NAMALWA (cell line): ENCODE data around the gene PRUNE2.
"Not testable (repeated sequence)": the region's sequence is repeated elsewhere in the genome, so short reads cannot be mapped to it uniquely, and the experiment has no call there.

Experiments
- DNase-seq: peaks from one replicate; pipeline ENCODE4 v3.0.0-alpha.2; 2015; ENCODE audit warnings: low spot score

The PRUNE2 gene, protein sequence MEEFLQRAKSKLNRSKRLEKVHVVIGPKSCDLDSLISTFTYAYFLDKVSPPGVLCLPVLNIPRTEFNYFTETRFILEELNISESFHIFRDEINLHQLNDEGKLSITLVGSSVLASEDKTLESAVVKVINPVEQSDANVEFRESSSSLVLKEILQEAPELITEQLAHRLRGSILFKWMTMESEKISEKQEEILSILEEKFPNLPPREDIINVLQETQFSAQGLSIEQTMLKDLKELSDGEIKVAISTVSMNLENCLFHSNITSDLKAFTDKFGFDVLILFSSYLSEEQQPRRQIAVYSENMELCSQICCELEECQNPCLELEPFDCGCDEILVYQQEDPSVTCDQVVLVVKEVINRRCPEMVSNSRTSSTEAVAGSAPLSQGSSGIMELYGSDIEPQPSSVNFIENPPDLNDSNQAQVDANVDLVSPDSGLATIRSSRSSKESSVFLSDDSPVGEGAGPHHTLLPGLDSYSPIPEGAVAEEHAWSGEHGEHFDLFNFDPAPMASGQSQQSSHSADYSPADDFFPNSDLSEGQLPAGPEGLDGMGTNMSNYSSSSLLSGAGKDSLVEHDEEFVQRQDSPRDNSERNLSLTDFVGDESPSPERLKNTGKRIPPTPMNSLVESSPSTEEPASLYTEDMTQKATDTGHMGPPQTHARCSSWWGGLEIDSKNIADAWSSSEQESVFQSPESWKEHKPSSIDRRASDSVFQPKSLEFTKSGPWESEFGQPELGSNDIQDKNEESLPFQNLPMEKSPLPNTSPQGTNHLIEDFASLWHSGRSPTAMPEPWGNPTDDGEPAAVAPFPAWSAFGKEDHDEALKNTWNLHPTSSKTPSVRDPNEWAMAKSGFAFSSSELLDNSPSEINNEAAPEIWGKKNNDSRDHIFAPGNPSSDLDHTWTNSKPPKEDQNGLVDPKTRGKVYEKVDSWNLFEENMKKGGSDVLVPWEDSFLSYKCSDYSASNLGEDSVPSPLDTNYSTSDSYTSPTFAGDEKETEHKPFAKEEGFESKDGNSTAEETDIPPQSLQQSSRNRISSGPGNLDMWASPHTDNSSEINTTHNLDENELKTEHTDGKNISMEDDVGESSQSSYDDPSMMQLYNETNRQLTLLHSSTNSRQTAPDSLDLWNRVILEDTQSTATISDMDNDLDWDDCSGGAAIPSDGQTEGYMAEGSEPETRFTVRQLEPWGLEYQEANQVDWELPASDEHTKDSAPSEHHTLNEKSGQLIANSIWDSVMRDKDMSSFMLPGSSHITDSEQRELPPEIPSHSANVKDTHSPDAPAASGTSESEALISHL (N-terminal part only)

GRCh38 chr9:76905791-76906646, at the start of gene PRUNE2:
PRUNE2 (minus strand) TSS chr9:76906114; CDS start chr9:76905963, 151 bp downstream.
- DNase-seq, result no peak

- DNase-seq, result not testable (repeated sequence)
Measured at GRCh38 chr9:76955406-76955805, 49.5 kb upstream of the PRUNE2 start.

DNA sequence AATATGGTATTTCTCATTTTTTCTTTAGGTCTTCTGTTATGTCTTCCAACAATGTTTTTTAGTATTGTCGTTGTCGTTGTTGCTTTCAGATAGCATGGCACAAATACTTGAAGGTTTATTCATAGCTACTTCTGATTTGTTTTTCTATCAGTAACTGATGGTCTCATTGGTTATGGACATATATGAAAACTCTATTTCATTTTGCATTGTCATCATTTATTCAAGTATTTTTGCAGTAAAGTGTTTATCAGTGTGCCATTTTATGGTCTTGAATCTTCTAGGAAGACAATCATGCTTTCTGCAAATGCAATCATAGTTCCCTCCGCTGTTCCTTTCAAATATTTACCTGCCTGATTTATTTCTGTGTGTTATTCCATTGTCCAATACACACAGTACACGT, 44.0 kb upstream of the PRUNE2 start:
- DNase-seq, result no peak

DNA sequence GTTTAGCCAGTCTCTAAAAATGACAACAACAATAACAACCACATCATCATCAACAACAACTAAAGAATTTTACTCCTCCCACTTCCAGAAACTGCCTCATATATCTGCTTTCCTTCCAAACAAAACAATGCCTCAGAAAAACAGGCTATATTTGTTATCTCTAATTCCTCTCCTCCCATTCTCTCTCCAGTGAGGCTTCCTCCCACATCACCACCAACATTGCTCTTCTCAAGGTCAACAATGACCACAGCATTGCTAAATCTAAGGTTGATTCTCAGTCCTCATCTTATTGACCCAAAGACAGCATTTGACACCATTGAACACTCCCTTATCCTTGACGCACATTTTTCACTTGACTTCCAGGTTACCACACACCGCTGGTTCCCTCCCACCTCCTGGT, 38.1 kb upstream of the PRUNE2 start:
- DNase-seq, result no peak

DNA sequence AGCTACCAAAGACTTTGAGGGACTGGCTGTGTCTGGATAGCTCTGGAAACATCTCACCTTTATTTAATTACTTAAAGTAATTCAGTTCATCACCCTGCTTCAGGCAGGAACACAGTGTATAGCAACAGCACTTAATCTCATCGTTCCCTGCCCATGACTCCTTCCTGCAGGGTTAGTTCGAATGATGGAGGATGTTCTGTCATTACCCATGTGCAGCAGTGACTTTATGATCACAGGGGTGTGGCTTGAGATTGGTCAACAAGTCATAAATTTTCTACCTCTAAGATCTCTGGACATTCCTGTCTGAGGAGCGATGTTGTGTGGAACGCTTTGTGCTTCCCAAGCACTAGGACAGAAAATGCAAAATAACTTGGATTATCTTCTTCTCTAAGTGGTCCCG, 37.1 kb upstream of the PRUNE2 start:
- DNase-seq, result no peak

GRCh38 chr9:76932757-76933156, 26.8 kb upstream of the PRUNE2 start:
- no peak for DNase-seq

DNA sequence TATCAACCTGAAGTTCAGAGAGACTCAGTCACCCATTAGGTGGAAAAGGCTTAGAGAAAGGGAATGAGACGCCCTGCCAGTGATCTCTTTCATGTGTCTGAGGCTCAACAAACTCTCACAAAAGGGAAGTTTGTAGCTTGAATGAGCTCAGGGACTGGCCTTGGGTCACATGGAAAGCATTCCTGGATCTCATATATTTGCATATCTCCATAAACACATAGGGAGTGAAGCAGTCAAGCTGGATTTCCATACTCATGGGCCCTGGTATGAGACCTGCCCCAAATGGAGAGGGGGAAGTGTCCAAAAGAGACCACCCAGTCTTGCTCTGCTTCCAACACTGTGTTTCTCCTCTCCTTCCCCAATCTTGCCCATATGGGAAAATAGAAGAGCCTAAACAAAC, 26.4 kb upstream of the PRUNE2 start:
- no peak for DNase-seq

GRCh38 chr9:76927540-76928240, 21.8 kb upstream of the PRUNE2 start:
- no peak for DNase-seq

GRCh38 chr9:76926846-76927245, 20.9 kb upstream of the PRUNE2 start:
- DNase-seq, result no peak

GRCh38 chr9:76926324-76926741, 20.4 kb upstream of the PRUNE2 start:
- DNase-seq, result no peak

GRCh38 chr9:76921165-76921564, 15.3 kb upstream of the PRUNE2 start:
- DNase-seq, result no peak

DNA sequence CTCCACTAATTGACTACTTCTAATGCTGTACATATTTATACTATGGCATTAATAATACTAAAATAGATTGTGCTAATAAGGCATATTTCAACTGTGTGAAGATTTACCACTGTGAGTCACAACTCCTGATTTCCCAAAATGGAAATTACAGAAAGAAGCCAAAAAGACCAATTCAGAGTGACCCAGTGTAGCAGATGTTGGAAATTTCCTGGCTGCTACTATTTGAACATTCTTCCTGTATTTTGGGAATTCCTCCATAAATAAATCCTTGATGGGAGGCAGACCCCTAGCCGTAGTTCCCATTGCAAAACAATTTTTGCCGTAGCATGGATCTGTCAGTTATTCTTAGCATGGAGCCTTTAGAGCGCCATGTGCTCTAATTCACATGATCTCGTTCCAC, 11.4 kb upstream of the PRUNE2 start:
- no peak for DNase-seq

DNA sequence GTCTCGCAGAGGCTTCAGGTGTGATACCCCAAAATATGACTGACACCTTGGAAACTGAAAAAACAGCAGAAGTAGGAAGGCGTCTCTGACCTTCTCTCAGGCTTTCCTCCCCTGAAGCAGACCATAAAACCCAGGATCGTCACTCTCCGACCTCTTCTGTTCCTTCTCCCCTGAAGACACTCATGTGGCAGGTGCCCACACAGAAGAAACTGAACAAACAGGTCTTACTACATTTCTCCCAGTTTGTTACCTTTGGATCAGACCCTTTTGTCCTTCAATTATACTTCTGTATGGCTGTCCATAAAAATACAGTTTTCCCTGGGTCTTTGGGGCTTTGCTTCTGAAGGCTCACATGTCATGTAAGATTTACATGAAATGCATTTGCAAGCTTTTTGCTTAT, 10.3 kb upstream of the PRUNE2 start:
- DNase-seq, result no peak

DNA sequence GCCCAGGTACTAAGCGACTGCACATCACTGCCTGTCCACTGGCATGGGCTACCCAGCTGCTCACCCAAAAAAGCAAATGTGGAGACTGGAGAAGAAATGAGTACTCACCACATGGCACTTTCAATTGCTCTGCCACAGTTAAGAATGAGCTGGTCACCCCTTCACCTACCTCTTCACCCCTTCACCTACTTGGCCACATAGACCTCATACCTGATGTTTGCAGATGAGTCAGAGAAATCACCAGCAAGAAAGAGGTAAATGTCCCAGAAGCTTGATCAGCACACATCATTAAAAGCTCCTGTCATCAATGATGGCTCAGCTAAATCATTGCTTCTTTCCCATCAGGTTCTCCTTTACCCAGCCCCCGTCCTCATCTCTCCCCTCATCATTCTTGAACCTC, 7.6 kb upstream of the PRUNE2 start:
- no peak for DNase-seq

GRCh38 chr9:76912636-76913275, 6.8 kb upstream of the PRUNE2 start:
- no peak for DNase-seq

DNA sequence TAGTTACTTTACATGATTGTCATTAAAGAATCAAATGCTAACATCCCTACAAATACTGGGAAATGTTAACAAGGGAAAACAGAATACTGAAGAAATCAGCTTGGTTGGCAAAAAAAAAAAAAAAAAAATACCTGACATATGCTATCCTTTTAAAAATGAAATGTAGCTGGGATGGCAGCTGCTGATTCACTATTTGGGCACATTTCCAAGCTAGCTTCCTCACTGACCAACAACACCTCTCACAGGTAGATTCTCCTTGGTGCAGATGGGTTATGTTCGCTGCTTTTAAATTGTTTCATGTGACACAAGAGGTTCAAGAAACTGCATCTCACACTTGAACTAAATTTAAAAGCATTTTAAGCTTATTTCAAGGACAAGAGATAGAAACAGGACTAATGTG, 6.1 kb upstream of the PRUNE2 start:
- no peak for DNase-seq

GRCh38 chr9:76910861-76911260, 4.9 kb upstream of the PRUNE2 start:
- DNase-seq, result no peak

DNA sequence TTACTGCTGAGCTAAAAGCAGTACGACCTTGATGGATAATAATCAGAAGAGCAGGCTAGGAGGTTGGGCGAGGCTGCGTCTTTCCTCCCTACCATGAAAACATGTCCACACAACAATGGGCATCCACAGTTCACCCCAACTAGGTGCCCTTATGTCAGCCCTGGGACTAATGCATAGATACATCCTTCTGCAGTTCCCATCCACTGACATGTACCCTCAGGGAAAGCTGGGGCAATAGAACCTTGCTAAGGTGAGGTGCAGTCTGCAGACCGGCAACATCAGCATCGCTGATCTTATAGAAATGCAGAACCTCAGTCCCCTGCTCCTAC, 697 bp upstream of the PRUNE2 start:
- no peak for DNase-seq

DNA sequence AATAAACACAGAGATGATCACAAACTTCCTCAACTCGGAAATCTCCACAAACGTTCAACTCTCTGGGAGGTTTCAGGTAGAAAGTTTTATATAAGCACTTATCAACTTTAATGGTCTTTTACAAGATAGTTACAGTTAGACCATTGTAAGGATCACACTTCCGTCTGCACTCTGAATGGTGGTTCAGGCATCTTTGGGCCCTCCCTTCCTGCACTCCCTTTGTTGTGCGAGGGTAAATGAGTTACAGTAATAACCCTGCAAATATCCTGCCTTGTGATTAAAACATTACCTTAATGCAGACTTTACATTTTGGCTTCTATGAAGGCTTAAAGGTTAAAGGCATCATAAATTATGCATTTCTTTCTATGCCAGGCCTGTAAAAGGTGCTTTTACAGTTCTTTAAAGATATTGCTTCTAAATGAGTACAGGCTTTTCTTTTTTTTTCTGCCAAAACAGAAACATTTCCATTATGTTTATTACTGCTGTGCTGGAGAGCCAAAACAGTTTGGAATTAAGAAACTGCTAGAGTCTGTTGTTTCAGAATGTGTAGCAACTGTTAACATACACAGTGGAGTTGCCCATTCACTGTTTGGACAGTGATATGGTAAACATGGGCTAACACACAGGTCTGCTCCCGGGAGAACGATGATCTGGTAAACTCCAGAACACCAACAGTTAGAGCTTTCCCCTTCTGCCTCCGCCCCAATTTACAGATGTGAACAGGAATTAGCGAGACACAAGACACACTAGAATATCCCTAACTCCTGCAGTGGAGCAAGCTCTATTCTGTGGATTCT, 1.1 kb downstream of the PRUNE2 start:
- DNase-seq, result no peak

DNA sequence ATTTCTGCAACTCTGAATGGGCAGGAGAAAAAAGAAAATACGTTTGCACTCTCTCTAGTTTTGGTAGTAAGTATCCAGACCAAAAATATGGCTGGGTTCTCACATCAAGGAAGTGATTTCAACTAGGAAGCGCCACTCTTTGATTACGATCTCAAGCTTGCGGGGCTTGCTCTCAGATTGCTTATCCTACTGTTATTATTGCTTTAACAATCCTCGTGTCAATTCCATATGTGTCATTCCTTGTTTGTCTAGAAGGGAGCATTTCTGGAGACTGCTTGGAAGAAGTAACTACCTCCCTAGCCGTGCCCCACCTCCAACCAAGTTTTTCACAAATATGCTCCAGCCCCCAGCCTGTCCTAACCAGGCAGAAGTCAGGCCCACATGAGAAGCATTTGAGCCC, 3.5 kb downstream of the PRUNE2 start:
- no peak for DNase-seq
